Stimulated activated naive CD4-positive, alpha-beta T cell (primary cell): Measurements from ENCODE around the gene CYB5A.
A peak's percentile ranks its signal among the peaks of the same experiment; 100 is the strongest.
"Not testable (repeated sequence)": the region's sequence is repeated elsewhere in the genome, so short reads cannot be mapped to it uniquely, and the experiment has no call there.

Experiments
- DNase-seq, 6 experiments: peaks; one replicate each; lab custom pipeline; 2025; lab: John Stamatoyannopoulos, UW

The CYB5A gene

GRCh38 chr18:74294526-74294925 is 2.8 kb upstream of the CYB5A start:
- no peak for DNase-seq

- DNase-seq: not testable (repeated sequence)
These were observed 1.2 kb upstream of the CYB5A start for GRCh38 chr18:74292982-74293381.

GRCh38 chr18:74292541-74292858 is 737 bp upstream of the CYB5A start:
- peak in 1 of 6 experiments; percentile 14 for DNase-seq

- DNase-seq: no peak
These were observed 342 bp downstream of the CYB5A start for GRCh38 chr18:74291472-74291770.

GRCh38 chr18:74290794-74291471 is 830 bp downstream of the CYB5A start:
- DNase-seq: peak in 5 of 6 experiments; percentile 12 to 42 (median 24)

GRCh38 chr18:74290021-74290420 is 1.7 kb downstream of the CYB5A start:
- DNase-seq: no peak

- no peak for DNase-seq
These were observed 2.6 kb downstream of the CYB5A start for GRCh38 chr18:74289137-74289536.

- no peak for DNase-seq
These were observed 3.0 kb downstream of the CYB5A start for GRCh38 chr18:74288730-74289129.

GRCh38 chr18:74288041-74288440 is 3.7 kb downstream of the CYB5A start:
- no peak for DNase-seq

GRCh38 chr18:74286856-74287255 is 4.9 kb downstream of the CYB5A start:
- no peak for DNase-seq

GRCh38 chr18:74286106-74286855 is 5.5 kb downstream of the CYB5A start:
- no peak for DNase-seq

- not testable (repeated sequence) for DNase-seq
These were observed 6.2 kb downstream of the CYB5A start for GRCh38 chr18:74285583-74285982.

- no peak for DNase-seq
These were observed 6.8 kb downstream of the CYB5A start for GRCh38 chr18:74284980-74285355.

GRCh38 chr18:74284191-74284979 is 7.4 kb downstream of the CYB5A start:
- DNase-seq: no peak

GRCh38 chr18:74283646-74284045 is 8.1 kb downstream of the CYB5A start:
- DNase-seq: no peak

- no peak for DNase-seq
These were observed 8.8 kb downstream of the CYB5A start for GRCh38 chr18:74282755-74283554.

GRCh38 chr18:74281980-74282754 is 9.6 kb downstream of the CYB5A start:
- no peak for DNase-seq

- no peak for DNase-seq
These were observed 10.5 kb downstream of the CYB5A start for GRCh38 chr18:74281011-74281979.

- no peak for DNase-seq
These were observed 12.8 kb downstream of the CYB5A start for GRCh38 chr18:74278983-74279382.

GRCh38 chr18:74278058-74278457 is 13.7 kb downstream of the CYB5A start:
- DNase-seq: no peak
